GM12874 (cell line): ENCODE measurements around the gene APBB2.

Source experiments
- CTCF ChIP-seq: IDR thresholded peaks from 2 replicates; pipeline ENCODE4 v1.5.1; 2011; ENCODE audit warnings: low read depth, mild to moderate bottlenecking, control low read depth, low read length, moderate library complexity; ENCODE audit not compliant: insufficient read depth

The APBB2 gene

GRCh38 chr4:40957281-40957680, 257.1 kb downstream of the APBB2 start:
- TF ChIP-seq CTCF, result no peak

GRCh38 chr4:40956721-40957255, 257.6 kb downstream of the APBB2 start:
- TF ChIP-seq CTCF, result no peak

GRCh38 chr4:40954088-40954668, 260.2 kb downstream of the APBB2 start:
- no peak for TF ChIP-seq CTCF

- no peak for TF ChIP-seq CTCF
These were observed 260.9 kb downstream of the APBB2 start for GRCh38 chr4:40953283-40954087.

GRCh38 chr4:40952672-40953071, 261.7 kb downstream of the APBB2 start:
- TF ChIP-seq CTCF, result no peak

- no peak for TF ChIP-seq CTCF
These were observed 262.1 kb downstream of the APBB2 start for GRCh38 chr4:40952217-40952616.

- TF ChIP-seq CTCF, result no peak
These were observed 263.3 kb downstream of the APBB2 start for GRCh38 chr4:40951026-40951425.
